ENCODE data around the gene RYR1.

The RYR1 gene

DNA sequence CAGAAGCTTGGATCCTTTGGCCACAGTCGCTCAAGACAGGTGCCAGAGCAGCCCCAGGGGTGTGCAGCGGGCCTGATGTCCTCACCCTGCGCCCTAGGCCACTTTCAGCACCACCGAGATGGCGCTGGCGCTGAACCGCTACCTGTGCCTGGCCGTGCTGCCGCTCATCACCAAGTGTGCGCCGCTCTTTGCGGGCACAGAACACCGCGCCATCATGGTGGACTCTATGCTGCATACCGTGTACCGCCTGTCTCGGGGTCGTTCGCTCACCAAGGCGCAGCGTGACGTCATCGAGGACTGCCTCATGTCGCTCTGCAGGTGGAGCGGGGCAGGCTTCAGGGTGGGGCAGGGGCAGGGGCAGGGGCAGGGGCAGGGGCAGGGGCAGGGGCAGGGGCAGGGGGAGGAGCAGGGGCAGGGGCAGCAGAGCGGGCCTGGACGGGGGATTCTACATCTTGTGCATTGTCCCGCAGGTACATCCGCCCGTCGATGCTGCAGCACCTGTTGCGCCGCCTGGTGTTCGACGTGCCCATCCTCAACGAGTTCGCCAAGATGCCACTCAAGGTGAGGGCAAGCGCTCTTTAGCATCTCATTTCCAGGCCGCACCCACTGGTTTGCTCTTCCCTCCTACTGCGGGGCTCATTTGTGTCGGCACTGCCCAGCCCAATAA is 69.1 kb downstream of the RYR1 start:
- Histone ChIP-seq H3K4me3 (ENCODE audit: low read length) (no peak overlapping the region), H4K20me1 (ENCODE audit: control insufficient read depth, insufficient read depth, low read depth, low read length) (no peaks in the 10 kb centered on the region), H3K4me1 (ENCODE audit: control insufficient read depth, low read length) (peaks cover 5% of the 10 kb centered on the region), H3F3A (ENCODE audit: control insufficient read depth, insufficient read depth) (no peaks in the 10 kb centered on the region), H3K9me3 (ENCODE audit: control insufficient read depth, insufficient read depth, low read length) (no peaks in the 10 kb centered on the region; the same call in 1 of the 2 replicates), H3K36me3 (ENCODE audit: control insufficient read depth, low read length) (no peaks in the 10 kb centered on the region), H3K79me2 (ENCODE audit: control insufficient read depth, low read length) (no peaks in the 10 kb centered on the region), H3K9me2 (replicated peaks; ENCODE audit: control insufficient read depth, low read length) (no peaks in the 10 kb centered on the region), H3K27ac (ENCODE audit: low read depth, low read length) (no peak overlapping the region), H3K4me2 (ENCODE audit: low read length) (no peak overlapping the region), H3K27me3 (ENCODE audit: control insufficient read depth, low read length) (no peaks in the 10 kb centered on the region)
- TF ChIP-seq EZH2phosphoT487 (IDR thresholded peaks at IDR 0.05; ENCODE audit: borderline replicate concordance, low read length), result no peak
- TF ChIP-seq, protein P1, sequence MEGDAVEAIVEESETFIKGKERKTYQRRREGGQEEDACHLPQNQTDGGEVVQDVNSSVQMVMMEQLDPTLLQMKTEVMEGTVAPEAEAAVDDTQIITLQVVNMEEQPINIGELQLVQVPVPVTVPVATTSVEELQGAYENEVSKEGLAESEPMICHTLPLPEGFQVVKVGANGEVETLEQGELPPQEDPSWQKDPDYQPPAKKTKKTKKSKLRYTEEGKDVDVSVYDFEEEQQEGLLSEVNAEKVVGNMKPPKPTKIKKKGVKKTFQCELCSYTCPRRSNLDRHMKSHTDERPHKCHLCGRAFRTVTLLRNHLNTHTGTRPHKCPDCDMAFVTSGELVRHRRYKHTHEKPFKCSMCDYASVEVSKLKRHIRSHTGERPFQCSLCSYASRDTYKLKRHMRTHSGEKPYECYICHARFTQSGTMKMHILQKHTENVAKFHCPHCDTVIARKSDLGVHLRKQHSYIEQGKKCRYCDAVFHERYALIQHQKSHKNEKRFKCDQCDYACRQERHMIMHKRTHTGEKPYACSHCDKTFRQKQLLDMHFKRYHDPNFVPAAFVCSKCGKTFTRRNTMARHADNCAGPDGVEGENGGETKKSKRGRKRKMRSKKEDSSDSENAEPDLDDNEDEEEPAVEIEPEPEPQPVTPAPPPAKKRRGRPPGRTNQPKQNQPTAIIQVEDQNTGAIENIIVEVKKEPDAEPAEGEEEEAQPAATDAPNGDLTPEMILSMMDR (IDR thresholded peaks at IDR 0.05; ENCODE audit: low read depth, low read length, poor library complexity, severe bottlenecking), result no peak

DNA sequence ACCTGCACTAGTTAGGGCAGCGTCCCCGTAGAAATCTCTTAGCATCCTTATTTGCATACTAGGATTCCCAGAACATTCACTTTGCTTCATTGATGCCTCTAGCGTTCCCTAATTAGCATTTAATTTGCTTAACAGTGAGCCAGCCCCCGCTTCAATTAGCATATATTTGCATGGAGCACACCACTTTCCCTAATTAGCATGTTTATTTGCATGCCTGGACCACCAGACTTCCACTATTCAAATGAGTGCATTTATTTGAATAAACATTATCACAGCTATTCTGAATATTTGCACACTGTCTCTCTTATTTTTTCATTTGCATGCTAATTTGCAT is 69.6 kb downstream of the RYR1 start:
- no peak overlapping the region for H3K4me2 ChIP-seq (ENCODE audit: low read length)
- H3K4me3 ChIP-seq (ENCODE audit: low read length), result no peak overlapping the region
- no peaks in the 10 kb centered on the region for H3K36me3 ChIP-seq (ENCODE audit: control insufficient read depth, low read length)
- no peak overlapping the region for H3K27ac ChIP-seq (ENCODE audit: low read depth, low read length)
- no peak for TF ChIP-seq EZH2phosphoT487 (IDR thresholded peaks at IDR 0.05; ENCODE audit: borderline replicate concordance, low read length)
- TF ChIP-seq, protein P1 (IDR thresholded peaks at IDR 0.05; ENCODE audit: low read depth, low read length, poor library complexity, severe bottlenecking), result no peak
- H3F3A ChIP-seq (ENCODE audit: control insufficient read depth, insufficient read depth), result no peaks in the 10 kb centered on the region
- no peaks in the 10 kb centered on the region for H4K20me1 ChIP-seq (ENCODE audit: control insufficient read depth, insufficient read depth, low read depth, low read length)
- no peaks in the 10 kb centered on the region for H3K9me2 ChIP-seq (replicated peaks; ENCODE audit: control insufficient read depth, low read length)
- no peaks in the 10 kb centered on the region for H3K79me2 ChIP-seq (ENCODE audit: control insufficient read depth, low read length)
- no peaks in the 10 kb centered on the region for H3K27me3 ChIP-seq (ENCODE audit: control insufficient read depth, low read length)
- H3K4me1 ChIP-seq (ENCODE audit: control insufficient read depth, low read length), result peaks cover 5% of the 10 kb centered on the region
- H3K9me3 ChIP-seq (ENCODE audit: control insufficient read depth, insufficient read depth, low read length), result no peaks in the 10 kb centered on the region; the same call in 1 of the 2 replicates

DNA sequence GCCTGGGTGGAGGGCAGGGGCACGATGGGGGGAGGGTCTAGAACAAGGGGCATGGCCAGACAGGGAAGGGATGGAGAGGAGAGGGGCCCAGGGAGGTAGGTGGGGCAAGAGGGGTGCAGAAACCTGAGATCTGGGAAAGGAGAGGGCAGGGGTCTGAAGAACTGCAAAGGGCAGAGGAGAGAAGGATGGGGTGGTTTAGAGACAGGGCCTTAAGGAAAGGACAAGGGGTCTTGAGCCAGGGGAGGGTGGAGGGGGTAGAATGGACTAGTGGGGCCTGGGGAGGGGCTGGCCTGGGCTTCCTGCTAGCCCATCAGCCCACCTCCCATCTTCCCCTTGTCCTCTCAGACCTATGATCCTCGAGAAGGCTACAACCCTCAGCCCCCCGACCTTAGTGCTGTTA is 72.5 kb downstream of the RYR1 start:
- H3K4me1 ChIP-seq (ENCODE audit: control insufficient read depth, low read length), result peaks cover 5% of the 10 kb centered on the region
- no peak overlapping the region for H3K4me2 ChIP-seq (ENCODE audit: low read length)
- H3K27ac ChIP-seq (ENCODE audit: low read depth, low read length), result no peak overlapping the region
- no peaks in the 10 kb centered on the region for H3K79me2 ChIP-seq (ENCODE audit: control insufficient read depth, low read length)
- H3K36me3 ChIP-seq (ENCODE audit: control insufficient read depth, low read length), result no peaks in the 10 kb centered on the region
- no peak overlapping the region for H3K4me3 ChIP-seq (ENCODE audit: low read length)
- H3K27me3 ChIP-seq (ENCODE audit: control insufficient read depth, low read length), result no peaks in the 10 kb centered on the region
- no peaks in the 10 kb centered on the region; the same call in 1 of the 2 replicates for H3K9me3 ChIP-seq (ENCODE audit: control insufficient read depth, insufficient read depth, low read length)
- no peaks in the 10 kb centered on the region for H3K9me2 ChIP-seq (replicated peaks; ENCODE audit: control insufficient read depth, low read length)
- TF ChIP-seq, protein P1 (IDR thresholded peaks at IDR 0.05; ENCODE audit: low read depth, low read length, poor library complexity, severe bottlenecking), result no peak
- no peak for TF ChIP-seq EZH2phosphoT487 (IDR thresholded peaks at IDR 0.05; ENCODE audit: borderline replicate concordance, low read length)
- no peaks in the 10 kb centered on the region for H3F3A ChIP-seq (ENCODE audit: control insufficient read depth, insufficient read depth)
- H4K20me1 ChIP-seq (ENCODE audit: control insufficient read depth, insufficient read depth, low read depth, low read length), result no peaks in the 10 kb centered on the region
